GM23338 (cell line): ENCODE measurements around the gene NOX5. TPM values are rescaled to one million over a fixed set of nuclear protein-coding genes. Genes with fewer than 3 reads are reported as not detected.

Source experiments
- ATAC-seq: fragments of 200-7000 bp; cut with Tn5 transposase; 3 replicates; pipeline ENCODE4 v1.9.1; 2020
- DNase-seq: peaks from one replicate; pipeline ENCODE4 v3.0.0-alpha.2; 2015; ENCODE audit warnings: low spot score
- H2AFZ ChIP-seq: fragments of 200-600 bp; sonication (generic); 2 replicates; pipeline ENCODE4 v1.8.0; 2016; ENCODE audit warnings: antibody characterized with exemption, mild to moderate bottlenecking, moderate library complexity
- H3F3A ChIP-seq: fragments of 200-600 bp; sonication (generic); replicated peaks from 2 replicates; pipeline ENCODE4 v1.8.0; 2017; ENCODE audit warnings: antibody characterized with exemption, mixed run types, low read depth
- H3K27ac ChIP-seq: fragments of 200-600 bp; sonication (generic); 2 replicates; pipeline ENCODE4 v1.6.1; 2016; ENCODE audit warnings: low read depth
- H3K27me3 ChIP-seq: fragments of 200-600 bp; sonication (generic); 2 replicates; pipeline ENCODE4 v1.8.0; 2016; ENCODE audit warnings: mild to moderate bottlenecking, mixed run types, moderate library complexity; ENCODE audit not compliant: insufficient read depth
- H3K36me3 ChIP-seq: fragments of 200-600 bp; sonication (generic); 2 replicates; pipeline ENCODE4 v1.8.0; 2016; ENCODE audit warnings: mild to moderate bottlenecking; ENCODE audit not compliant: insufficient read depth
- H3K4me1 ChIP-seq: fragments of 200-600 bp; sonication (generic); 2 replicates; pipeline ENCODE4 v1.8.0; 2016; ENCODE audit warnings: mild to moderate bottlenecking, moderate library complexity; ENCODE audit not compliant: insufficient read depth
- H3K4me2 ChIP-seq: fragments of 200-600 bp; sonication (generic); 2 replicates; pipeline ENCODE4 v1.7.1; 2017; ENCODE audit warnings: mixed run types
- H3K4me3 ChIP-seq: fragments of 200-600 bp; sonication (generic); 2 replicates; pipeline ENCODE4 v1.6.1; 2016; ENCODE audit warnings: mixed run types
- H3K79me2 ChIP-seq: fragments of 200-600 bp; sonication (generic); replicated peaks from 2 replicates; pipeline ENCODE4 v1.8.0; 2017; ENCODE audit warnings: mild to moderate bottlenecking; ENCODE audit not compliant: insufficient read depth
- H3K9me2 ChIP-seq: fragments of 200-600 bp; sonication (generic); 2 replicates; pipeline ENCODE4 v1.8.0; 2017; ENCODE audit not compliant: insufficient read depth
- H4K20me1 ChIP-seq: fragments of 200-600 bp; sonication (generic); replicated peaks from 2 replicates; pipeline ENCODE4 v1.8.0; 2017; ENCODE audit warnings: mild to moderate bottlenecking; ENCODE audit not compliant: insufficient read depth
- H3K27ac Mint-ChIP-seq: 2 replicates; pipeline ENCODE4 v1.8.0; 2020; ENCODE audit warnings: inconsistent platforms, mild to moderate bottlenecking, moderate library complexity, mixed read lengths
- H3K27me3 Mint-ChIP-seq: 3 replicates; pipeline ENCODE4 v1.8.0; 2022; ENCODE audit warnings: low read depth, mild to moderate bottlenecking, moderate library complexity, mixed read lengths, inconsistent platforms; ENCODE audit not compliant: insufficient read depth, poor library complexity
- H3K36me3 Mint-ChIP-seq: 3 replicates; pipeline ENCODE4 v1.8.0; 2021; ENCODE audit warnings: low read depth, mild to moderate bottlenecking, inconsistent platforms, moderate library complexity, mixed read lengths
- H3K4me1 Mint-ChIP-seq: 3 replicates; pipeline ENCODE4 v1.8.0; 2020; ENCODE audit warnings: mild to moderate bottlenecking, inconsistent platforms, mixed read lengths
- H3K4me3 Mint-ChIP-seq: 3 replicates; pipeline ENCODE4 v1.8.0; 2021; ENCODE audit warnings: moderate library complexity, mild to moderate bottlenecking, inconsistent platforms, mixed read lengths
- H3K9me3 Mint-ChIP-seq: 3 replicates; pipeline ENCODE4 v1.8.0; 2020; ENCODE audit warnings: moderate library complexity, mild to moderate bottlenecking, inconsistent platforms, mixed read lengths
- CREB1 ChIP-seq: fragments of 250-450 bp; sonication (Bioruptor Pico); IDR thresholded peaks from 2 replicates; pipeline ENCODE4 v1.5.0; 2020; ENCODE audit warnings: low read depth, mild to moderate bottlenecking, moderate library complexity
- polyA plus RNA-seq: library from polyadenylated mRNA; unstranded; fragments of >200 nt; fragmentation: Nextera tagmentation; extraction: Ambion mirVana; gene quantifications from 2 replicates; pipeline ENCODE4 v1.2.1, GENCODE V29; 2016
- total RNA-seq: library from RNA; depleted of rRNA; stranded (reverse); fragments of >200 nt; shearing (Covaris generic); gene quantifications from 2 replicates; pipeline ENCODE4 v1.2.3, GENCODE V29; 2014
- TF ChIP-seq, protein P1 (sequence below), 2 experiments: fragments of 200-600 bp in 1 of 2; sonication (generic) in 1 of 2; conservative IDR thresholded peaks; 2 replicates each; pipeline versions ENCODE4 v1.5.1 to v1.6.1; 2016 to 2017; ENCODE audit warnings: antibody characterized with exemption in 2 of 2, low read depth in 2 of 2, mild to moderate bottlenecking in 2 of 2, moderate library complexity in 1 of 2
- TF ChIP-seq, protein P2 (sequence below): IDR thresholded peaks from 2 replicates; pipeline ENCODE4 v1.6.1; 2016; ENCODE audit warnings: antibody characterized with exemption
- TF ChIP-seq, protein P3 (sequence below): IDR thresholded peaks from one replicate; pipeline ENCODE4 v1.6.1; 2018; ENCODE audit warnings: antibody characterized with exemption; ENCODE audit not compliant: unreplicated experiment

Gene NOX5
- total and polyA plus RNA-seq, 2 experiments from 2014 or later: 0.03 TPM; not detected in 1

DNA sequence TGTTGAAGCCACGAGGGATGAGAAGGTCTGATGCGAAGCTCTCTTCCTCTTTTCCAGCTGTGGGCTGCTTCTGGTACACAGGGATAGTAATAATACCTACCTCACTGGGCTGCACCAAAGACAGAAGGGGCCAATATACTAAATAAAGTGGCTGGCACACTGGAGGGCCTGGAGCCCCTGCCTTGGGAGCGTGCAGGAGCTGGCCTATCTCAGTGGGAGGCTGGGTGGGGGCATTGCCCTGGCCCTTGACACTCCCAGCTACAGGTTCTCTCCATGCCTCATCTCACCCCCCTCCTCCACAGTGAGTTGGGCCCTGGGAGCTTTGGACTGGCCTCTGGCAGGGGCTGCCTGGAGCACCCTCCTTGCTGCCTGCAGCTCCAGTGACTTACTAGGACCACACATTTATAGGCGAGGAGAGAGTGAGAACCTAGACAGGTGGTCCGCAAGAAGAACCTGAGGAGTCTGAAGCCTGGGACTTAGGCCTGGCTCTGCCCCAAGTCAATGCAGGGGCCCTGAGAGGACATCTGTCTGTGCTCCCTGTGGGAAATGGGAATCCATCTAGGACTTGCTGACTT is 1.6 kb downstream of the NOX5 start:
- no peaks in the 10 kb centered on the region for H3K27me3 ChIP-seq
- H3K79me2 ChIP-seq: no peaks in the 10 kb centered on the region
- no peak overlapping the region for H3K27ac ChIP-seq
- H3F3A ChIP-seq: no peaks in the 10 kb centered on the region
- H3K9me2 ChIP-seq: no peaks in the 10 kb centered on the region
- Mint-ChIP-seq H3K27ac (no peak overlapping the region), H3K9me3 (no peaks in the 10 kb centered on the region; the same call in 2 of the 3 replicates), H3K4me1 (peaks cover 10% of the 10 kb centered on the region), H3K27me3 (peaks cover 3% of the 10 kb centered on the region), H3K36me3 (no peaks in the 10 kb centered on the region), H3K4me3 (no peak overlapping the region)
- H3K36me3 ChIP-seq: no peaks in the 10 kb centered on the region
- peaks cover 4% of the 10 kb centered on the region; the same call in 1 of the 2 replicates for H3K4me1 ChIP-seq
- no peak for ATAC-seq
- H4K20me1 ChIP-seq: no peaks in the 10 kb centered on the region
- H3K4me2 ChIP-seq: no peak overlapping the region
- H2AFZ ChIP-seq: peak overlapping the region; percentile 63; the same call in 1 of the 2 replicates
- no peak for DNase-seq
- no peak overlapping the region for H3K4me3 ChIP-seq
- TF ChIP-seq, protein P1, sequence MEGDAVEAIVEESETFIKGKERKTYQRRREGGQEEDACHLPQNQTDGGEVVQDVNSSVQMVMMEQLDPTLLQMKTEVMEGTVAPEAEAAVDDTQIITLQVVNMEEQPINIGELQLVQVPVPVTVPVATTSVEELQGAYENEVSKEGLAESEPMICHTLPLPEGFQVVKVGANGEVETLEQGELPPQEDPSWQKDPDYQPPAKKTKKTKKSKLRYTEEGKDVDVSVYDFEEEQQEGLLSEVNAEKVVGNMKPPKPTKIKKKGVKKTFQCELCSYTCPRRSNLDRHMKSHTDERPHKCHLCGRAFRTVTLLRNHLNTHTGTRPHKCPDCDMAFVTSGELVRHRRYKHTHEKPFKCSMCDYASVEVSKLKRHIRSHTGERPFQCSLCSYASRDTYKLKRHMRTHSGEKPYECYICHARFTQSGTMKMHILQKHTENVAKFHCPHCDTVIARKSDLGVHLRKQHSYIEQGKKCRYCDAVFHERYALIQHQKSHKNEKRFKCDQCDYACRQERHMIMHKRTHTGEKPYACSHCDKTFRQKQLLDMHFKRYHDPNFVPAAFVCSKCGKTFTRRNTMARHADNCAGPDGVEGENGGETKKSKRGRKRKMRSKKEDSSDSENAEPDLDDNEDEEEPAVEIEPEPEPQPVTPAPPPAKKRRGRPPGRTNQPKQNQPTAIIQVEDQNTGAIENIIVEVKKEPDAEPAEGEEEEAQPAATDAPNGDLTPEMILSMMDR (conservative IDR thresholded peaks at IDR 0.05; ENCODE audit: low read depth in 2 of 2): no peak
- TF ChIP-seq, protein P2, sequence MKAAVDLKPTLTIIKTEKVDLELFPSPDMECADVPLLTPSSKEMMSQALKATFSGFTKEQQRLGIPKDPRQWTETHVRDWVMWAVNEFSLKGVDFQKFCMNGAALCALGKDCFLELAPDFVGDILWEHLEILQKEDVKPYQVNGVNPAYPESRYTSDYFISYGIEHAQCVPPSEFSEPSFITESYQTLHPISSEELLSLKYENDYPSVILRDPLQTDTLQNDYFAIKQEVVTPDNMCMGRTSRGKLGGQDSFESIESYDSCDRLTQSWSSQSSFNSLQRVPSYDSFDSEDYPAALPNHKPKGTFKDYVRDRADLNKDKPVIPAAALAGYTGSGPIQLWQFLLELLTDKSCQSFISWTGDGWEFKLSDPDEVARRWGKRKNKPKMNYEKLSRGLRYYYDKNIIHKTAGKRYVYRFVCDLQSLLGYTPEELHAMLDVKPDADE: no peak
- TF ChIP-seq CREB1 (CRISPR knock-in tag): no peak

DNA sequence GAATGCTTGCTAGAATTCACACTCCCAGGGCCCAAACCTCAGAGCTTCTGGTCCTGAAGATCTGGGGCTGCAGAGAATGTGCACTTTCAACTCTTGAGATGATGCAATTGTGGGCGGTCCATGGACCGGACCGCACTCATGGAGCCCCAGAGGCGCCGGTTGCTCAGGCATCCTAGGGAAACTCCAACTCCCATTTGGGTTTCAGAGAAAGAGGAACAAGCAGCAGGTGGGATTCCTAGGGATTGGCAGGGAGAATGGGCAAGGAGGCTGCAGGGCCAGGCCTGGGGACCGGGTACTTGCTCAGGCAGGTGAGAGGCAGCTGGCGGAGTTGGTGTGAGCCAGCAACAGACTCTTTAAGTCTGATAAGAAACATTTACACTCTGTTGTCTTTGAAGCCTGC is 3.5 kb downstream of the NOX5 start:
- Histone ChIP-seq H4K20me1 (no peaks in the 10 kb centered on the region), H3K4me3 (no peak overlapping the region), H3F3A (no peaks in the 10 kb centered on the region), H3K4me1 (peaks cover 4% of the 10 kb centered on the region; the same call in 1 of the 2 replicates), H3K27ac (no peak overlapping the region), H3K27me3 (no peaks in the 10 kb centered on the region), H3K9me2 (peaks cover 3% of the 10 kb centered on the region; the same call in 1 of the 2 replicates), H3K4me2 (no peak overlapping the region), H2AFZ (peak overlapping the region; percentile 97), H3K79me2 (no peaks in the 10 kb centered on the region), H3K36me3 (no peaks in the 10 kb centered on the region)
- Mint-ChIP-seq H3K27ac (no peak overlapping the region), H3K27me3 (peaks cover 3% of the 10 kb centered on the region), H3K9me3 (no peaks in the 10 kb centered on the region), H3K36me3 (no peaks in the 10 kb centered on the region), H3K4me1 (peaks cover 11% of the 10 kb centered on the region), H3K4me3 (no peak overlapping the region)
- peak; percentile 41 for DNase-seq
- TF ChIP-seq, protein P1 (conservative IDR thresholded peaks at IDR 0.05; ENCODE audit: low read depth in 2 of 2): no peak
- TF ChIP-seq, protein P2: no peak
- TF ChIP-seq, protein P3, sequence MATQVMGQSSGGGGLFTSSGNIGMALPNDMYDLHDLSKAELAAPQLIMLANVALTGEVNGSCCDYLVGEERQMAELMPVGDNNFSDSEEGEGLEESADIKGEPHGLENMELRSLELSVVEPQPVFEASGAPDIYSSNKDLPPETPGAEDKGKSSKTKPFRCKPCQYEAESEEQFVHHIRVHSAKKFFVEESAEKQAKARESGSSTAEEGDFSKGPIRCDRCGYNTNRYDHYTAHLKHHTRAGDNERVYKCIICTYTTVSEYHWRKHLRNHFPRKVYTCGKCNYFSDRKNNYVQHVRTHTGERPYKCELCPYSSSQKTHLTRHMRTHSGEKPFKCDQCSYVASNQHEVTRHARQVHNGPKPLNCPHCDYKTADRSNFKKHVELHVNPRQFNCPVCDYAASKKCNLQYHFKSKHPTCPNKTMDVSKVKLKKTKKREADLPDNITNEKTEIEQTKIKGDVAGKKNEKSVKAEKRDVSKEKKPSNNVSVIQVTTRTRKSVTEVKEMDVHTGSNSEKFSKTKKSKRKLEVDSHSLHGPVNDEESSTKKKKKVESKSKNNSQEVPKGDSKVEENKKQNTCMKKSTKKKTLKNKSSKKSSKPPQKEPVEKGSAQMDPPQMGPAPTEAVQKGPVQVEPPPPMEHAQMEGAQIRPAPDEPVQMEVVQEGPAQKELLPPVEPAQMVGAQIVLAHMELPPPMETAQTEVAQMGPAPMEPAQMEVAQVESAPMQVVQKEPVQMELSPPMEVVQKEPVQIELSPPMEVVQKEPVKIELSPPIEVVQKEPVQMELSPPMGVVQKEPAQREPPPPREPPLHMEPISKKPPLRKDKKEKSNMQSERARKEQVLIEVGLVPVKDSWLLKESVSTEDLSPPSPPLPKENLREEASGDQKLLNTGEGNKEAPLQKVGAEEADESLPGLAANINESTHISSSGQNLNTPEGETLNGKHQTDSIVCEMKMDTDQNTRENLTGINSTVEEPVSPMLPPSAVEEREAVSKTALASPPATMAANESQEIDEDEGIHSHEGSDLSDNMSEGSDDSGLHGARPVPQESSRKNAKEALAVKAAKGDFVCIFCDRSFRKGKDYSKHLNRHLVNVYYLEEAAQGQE: no peak
- ATAC-seq: peak; percentile 31; the same call in 1 of the 3 replicates
